A549 treated with GW870086 at 1 μM for 4 hours (cell line): Measurements from ENCODE around the gene SF3B2. TPM values are rescaled to one million over a fixed set of nuclear protein-coding genes. Genes with fewer than 3 reads are reported as not detected.

Experiments
- total RNA-seq: library from RNA; stranded (reverse); fragments of 200-300 nt; extraction: Qiagen RNA extraction; gene quantifications from 5 replicates; pipeline ENCODE4 v1.2.3, GENCODE V29; 2022; ENCODE audit warnings: low read depth

The SF3B2 gene
- 167 to 176 TPM (median 170 TPM) in 5 replicates for total RNA-seq

GRCh38 chr11:66051766-66052663, at the start of gene SF3B2:
Gene SF3B2, plus strand, starts transcription at chr11:66052364. Its CDS starts 21 bp downstream, at chr11:66052385.

DNA sequence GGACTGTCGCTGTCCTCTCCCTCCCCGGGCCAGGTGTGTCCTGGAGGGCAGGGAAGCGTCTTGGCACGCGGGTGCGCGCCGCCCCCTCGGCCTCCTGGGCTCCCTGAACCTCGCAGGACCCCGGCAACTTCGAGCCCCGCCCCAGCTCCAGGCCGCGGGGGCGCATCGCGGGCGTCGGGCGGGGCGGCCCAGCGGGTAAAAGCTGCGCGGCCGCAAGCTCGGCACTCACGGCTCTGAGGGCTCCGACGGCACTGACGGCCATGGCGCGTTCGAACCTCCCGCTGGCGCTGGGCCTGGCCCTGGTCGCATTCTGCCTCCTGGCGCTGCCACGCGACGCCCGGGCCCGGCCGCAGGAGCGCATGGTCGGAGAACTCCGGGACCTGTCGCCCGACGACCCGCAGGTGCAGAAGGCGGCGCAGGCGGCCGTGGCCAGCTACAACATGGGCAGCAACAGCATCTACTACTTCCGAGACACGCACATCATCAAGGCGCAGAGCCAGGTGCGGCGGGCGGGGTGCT, 40.3 kb upstream of the SF3B2 start, which contains the start of gene CST6:
Gene CST6, plus strand, starts transcription at position 224 of the 519 bp plus-strand sequence. Its CDS starts 37 bp downstream, at position 261.

DNA sequence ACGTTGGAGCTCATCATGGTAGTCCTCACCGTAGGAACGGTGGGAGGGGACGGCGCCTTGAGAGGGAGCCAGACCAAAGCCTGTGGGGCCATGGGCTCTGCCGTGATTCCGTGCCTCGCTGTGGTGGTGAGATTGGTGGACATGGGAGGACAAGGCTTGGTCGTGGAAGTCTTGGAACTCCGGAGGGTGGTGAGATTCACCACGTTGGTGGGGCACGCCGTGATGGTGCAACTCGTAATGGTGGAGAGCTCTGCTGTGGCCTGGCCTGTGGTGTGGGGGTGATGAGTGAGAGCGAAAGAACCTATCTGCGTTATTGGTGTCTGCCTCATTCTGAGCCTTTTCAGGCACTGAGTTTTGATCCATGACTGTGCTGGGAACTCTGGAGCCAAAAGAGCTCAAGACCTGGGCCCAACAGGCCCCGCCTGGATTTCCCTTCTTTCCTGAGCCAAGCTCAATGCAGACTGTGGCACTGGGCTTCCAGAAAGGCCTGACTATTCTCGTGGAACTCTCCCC, 26.1 kb upstream of the SF3B2 start, which contains the start of gene CATSPER1:
Gene CATSPER1, minus strand, starts transcription at position 463 of the 513 bp plus-strand sequence. Its CDS starts 100 bp downstream, at position 363.

DNA sequence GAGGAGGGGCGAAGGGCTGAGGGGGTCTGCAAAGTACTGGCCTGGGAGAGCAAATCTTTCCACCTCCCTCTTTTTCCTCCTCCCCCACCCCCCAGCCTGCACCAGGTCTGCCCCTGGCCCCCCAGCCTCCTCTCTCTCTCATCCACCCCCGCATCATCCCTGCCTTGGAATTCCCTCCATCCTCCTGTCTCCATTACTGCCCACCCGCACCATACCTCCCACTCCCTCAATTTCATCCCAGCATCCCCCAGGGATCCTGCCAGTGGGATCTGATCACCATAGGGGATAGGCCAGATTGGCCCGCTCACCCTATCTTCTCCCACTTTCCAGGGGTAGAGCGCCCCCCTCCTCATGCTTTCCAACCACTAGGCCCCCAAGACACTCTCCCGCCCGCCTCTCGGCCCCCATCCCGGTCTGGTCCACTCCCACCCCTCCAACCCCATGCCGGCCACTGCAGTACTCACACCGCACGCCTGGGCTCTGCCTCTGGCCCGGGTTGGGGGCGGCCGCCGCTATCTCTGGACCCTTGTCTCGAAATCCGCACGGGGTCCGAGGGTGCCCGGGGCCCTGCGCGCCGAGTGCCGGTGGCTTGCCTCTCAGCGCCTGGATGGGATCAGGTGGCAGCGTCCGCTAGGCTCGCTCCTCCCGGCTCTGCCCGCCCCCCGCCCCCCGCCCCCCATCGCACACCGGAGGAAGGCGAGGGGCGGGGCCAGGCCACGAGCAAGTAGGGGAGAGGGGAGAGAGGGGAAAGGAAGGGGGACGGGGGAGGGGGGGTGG, 3.4 kb upstream of the SF3B2 start, which contains the start of gene GAL3ST3:
Gene GAL3ST3, minus strand, starts transcription at position 615 of the 777 bp plus-strand sequence. CDS start 3,746 bp downstream, outside the sequence.

DNA sequence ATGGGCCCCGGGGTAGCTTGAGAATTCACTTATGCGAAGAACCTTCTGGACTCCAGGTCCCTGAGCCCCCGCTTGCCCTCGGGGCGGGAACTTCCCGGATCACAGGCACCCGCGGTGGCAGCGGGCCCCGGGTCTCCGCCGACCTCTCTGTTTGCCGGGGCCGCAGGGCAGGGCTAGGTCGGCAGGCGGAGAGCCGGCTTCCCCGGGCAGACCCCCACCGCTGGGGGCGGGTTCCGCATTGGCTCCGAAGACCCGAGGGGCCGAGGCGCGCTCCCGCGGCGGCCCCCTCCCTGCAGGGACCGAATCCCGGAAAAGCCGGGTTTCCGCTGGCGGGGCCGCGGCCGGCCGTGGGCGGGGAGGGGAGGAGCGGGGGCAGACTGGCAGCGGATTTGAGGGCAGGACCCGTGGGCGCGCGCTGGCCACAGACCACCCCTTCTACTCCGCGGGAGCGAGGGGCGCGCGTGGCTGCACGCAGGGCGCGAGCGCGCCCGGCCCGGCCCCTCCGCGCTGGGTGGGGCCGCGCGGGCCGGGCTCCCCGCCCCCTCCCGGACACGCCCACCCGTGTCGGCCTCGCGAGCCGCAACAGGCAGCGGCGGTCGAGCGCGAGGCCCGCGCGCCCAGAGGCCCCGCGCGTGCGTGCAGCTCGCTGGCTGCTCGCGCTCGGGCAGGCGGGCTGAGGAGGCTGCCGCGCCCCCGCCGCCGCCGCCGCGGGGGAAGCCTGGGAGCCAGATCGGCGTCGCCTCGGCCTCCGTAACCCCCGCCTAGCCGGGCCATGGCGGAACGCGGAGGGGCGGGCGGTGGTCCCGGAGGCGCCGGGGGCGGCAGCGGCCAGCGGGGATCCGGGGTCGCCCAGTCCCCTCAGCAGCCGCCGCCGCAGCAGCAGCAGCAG, 17.8 kb downstream of the SF3B2 start, which contains the start of gene PACS1:
Gene PACS1, plus strand, starts transcription at position 558 of the 889 bp plus-strand sequence. Its CDS starts 215 bp downstream, at position 773.

Other genes starting within 250 kb of the SF3B2 start
- gene SNX32, start 218.4 kb upstream of the SF3B2 start, total RNA-seq: 0.05 to 0.08 TPM (median 0.07 TPM) in 3 of 5 replicates, not detected in the others
- 1,820 to 2,323 TPM (median 2,200 TPM) in 5 replicates for gene CFL1, start 194.2 kb upstream of the SF3B2 start, total RNA-seq
- 20.1 to 33.6 TPM (median 29.6 TPM) in 5 replicates for gene MUS81, start 191.9 kb upstream of the SF3B2 start, total RNA-seq
- gene EFEMP2, start 179.6 kb upstream of the SF3B2 start, total RNA-seq: 0.64 to 1.2 TPM (median 1.1 TPM) in 5 replicates
- 0.09 to 0.10 TPM in 2 of 5 replicates, not detected in the others for gene CTSW, start 172.5 kb upstream of the SF3B2 start, total RNA-seq
- 73.7 to 85.9 TPM (median 84.2 TPM) in 5 replicates for gene FIBP, start 163.9 kb upstream of the SF3B2 start, total RNA-seq
- 30.0 to 43.4 TPM (median 41.9 TPM) in 5 replicates for gene CCDC85B, start 161.7 kb upstream of the SF3B2 start, total RNA-seq
- gene FOSL1, start 152.0 kb upstream of the SF3B2 start, total RNA-seq: 125 to 190 TPM (median 143 TPM) in 5 replicates
- 32.7 to 44.7 TPM (median 43.0 TPM) in 5 replicates for gene C11orf68, start 133.3 kb upstream of the SF3B2 start, total RNA-seq
- 183 to 254 TPM (median 197 TPM) in 5 replicates for gene DRAP1, start 132.9 kb upstream of the SF3B2 start, total RNA-seq
- not detected in 5 replicates for gene TSGA10IP, start 106.9 kb upstream of the SF3B2 start, total RNA-seq
- 47.0 to 61.7 TPM (median 60.4 TPM) in 5 replicates for gene SART1, start 90.6 kb upstream of the SF3B2 start, total RNA-seq
- 37.7 to 47.7 TPM (median 40.1 TPM) in 5 replicates for gene EIF1AD, start 50.2 kb upstream of the SF3B2 start, total RNA-seq
- 358 to 512 TPM (median 465 TPM) in 5 replicates for gene BANF1, start 49.9 kb upstream of the SF3B2 start, total RNA-seq
- not detected in 5 replicates for gene CST6, start 40.4 kb upstream of the SF3B2 start, total RNA-seq
- 0.89 to 1.8 TPM (median 1.5 TPM) in 5 replicates for gene CATSPER1, start 25.9 kb upstream of the SF3B2 start, total RNA-seq
- gene GAL3ST3, start 3.2 kb upstream of the SF3B2 start, total RNA-seq: not detected in 5 replicates
- gene PACS1, start 17.9 kb downstream of the SF3B2 start, total RNA-seq: 55.6 to 82.5 TPM (median 76.9 TPM) in 5 replicates
- gene KLC2, start 205.3 kb downstream of the SF3B2 start, total RNA-seq: 39.5 to 45.3 TPM (median 41.9 TPM) in 5 replicates
- 120 to 147 TPM (median 144 TPM) in 5 replicates for gene RAB1B, start 216.3 kb downstream of the SF3B2 start, total RNA-seq
- 1.7 to 2.4 TPM (median 2.4 TPM) in 5 replicates for gene CNIH2, start 225.8 kb downstream of the SF3B2 start, total RNA-seq
- 96.1 to 128 TPM (median 120 TPM) in 5 replicates for gene YIF1A, start 236.8 kb downstream of the SF3B2 start, total RNA-seq
- 2.2 to 4.0 TPM (median 3.7 TPM) in 5 replicates for gene TMEM151A, start 239.5 kb downstream of the SF3B2 start, total RNA-seq